ENCODE measurements around the gene TUBA3E.
"Not testable (repeated sequence)": the region's sequence is repeated elsewhere in the genome, so short reads cannot be mapped to it uniquely, and the experiment has no call there.

TUBA3E gene

DNA sequence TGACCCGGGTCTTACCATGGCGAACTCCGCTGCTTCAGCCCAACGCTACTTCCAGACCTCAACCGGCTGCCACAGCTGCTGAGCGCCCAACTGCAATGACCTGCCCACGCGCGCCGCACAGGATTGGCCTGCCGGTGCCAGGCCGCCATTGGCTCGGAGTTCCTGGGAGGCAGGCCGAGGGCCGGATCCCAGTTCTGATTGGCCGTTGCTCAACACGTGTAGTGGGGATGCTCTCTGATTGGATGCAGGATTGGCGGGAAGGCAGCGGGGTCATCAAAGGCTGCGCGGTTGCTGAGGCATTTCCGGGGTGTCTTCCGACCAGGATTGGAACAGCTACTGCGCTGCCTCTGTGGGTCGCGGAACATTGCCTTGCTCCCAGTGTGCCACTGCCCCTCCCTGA lies at the start of gene TUBA3E:
Gene TUBA3E (minus strand): TSS at position 97 of the 400 bp plus-strand sequence. CDS start 79 bp downstream, at position 18.
- DNase-seq, result no peak

GRCh38 chr2:130246430-130246829 lies 48.2 kb upstream of the TUBA3E start:
- no peak for DNase-seq

GRCh38 chr2:130245976-130246375 lies 47.7 kb upstream of the TUBA3E start:
- no peak for DNase-seq

- DNase-seq, result no peak
Measured at GRCh38 chr2:130243359-130243758, 45.1 kb upstream of the TUBA3E start.

DNA sequence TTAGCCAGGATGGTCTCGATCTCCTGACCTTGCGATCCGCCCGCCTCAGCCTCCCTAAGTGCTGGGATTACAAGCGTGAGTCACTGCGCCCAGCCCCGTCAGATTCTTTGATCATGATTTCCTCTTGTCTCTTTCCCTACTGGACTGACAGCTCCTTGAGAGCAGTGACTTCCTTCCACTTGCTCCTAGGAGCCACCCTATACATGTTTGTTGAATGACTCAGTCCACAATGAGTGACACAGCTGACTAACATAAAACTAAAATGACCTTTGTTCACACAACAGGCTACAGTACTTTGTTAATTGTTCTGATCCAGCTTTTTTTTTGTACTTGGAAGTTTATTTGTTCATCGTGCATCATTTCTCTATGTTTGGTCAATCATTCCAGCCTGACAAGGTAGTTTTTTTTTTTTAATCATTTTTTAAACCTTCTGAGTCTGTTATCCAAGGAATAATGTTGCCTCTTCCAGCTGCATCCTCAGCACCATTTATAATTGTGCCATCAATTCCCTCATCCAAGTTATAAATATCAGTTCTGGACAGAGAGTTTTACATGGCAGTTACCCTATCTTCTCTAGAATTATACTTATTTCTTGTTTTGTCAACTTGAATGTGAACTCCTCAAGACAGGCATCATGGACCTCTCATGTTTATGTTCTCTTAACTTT lies 42.9 kb upstream of the TUBA3E start:
- peak; percentile 64 for DNase-seq

DNA sequence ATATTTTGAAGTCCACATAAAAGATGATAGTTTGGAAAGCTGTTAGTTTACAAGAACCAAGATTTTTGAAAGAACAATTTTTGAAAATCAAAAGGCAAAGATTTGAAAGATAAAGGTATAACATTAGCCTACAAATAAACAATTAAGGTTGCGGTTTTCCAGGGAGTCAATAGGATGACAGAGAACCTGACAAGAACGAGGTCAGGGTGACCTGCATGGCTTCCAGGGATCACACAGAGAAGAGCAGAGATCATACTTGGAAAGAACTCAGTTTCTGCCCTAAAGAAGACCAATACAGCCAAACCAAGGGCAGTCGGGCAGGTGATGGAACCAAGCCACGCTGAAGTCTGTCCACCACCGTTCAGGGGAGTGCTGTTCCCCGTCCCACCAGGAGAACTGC lies 41.3 kb upstream of the TUBA3E start:
- not testable (repeated sequence) for DNase-seq

GRCh38 chr2:130233066-130233465 lies 34.8 kb upstream of the TUBA3E start:
- not testable (repeated sequence) for DNase-seq

- no peak for DNase-seq
Measured at GRCh38 chr2:130231656-130232055, 33.4 kb upstream of the TUBA3E start.

- not testable (repeated sequence) for DNase-seq
Measured at GRCh38 chr2:130230907-130231306, 32.7 kb upstream of the TUBA3E start.

- not testable (repeated sequence) for DNase-seq
Measured at GRCh38 chr2:130230376-130230775, 32.1 kb upstream of the TUBA3E start.

GRCh38 chr2:130229161-130229510 lies 30.9 kb upstream of the TUBA3E start:
- DNase-seq, result not testable (repeated sequence)

DNA sequence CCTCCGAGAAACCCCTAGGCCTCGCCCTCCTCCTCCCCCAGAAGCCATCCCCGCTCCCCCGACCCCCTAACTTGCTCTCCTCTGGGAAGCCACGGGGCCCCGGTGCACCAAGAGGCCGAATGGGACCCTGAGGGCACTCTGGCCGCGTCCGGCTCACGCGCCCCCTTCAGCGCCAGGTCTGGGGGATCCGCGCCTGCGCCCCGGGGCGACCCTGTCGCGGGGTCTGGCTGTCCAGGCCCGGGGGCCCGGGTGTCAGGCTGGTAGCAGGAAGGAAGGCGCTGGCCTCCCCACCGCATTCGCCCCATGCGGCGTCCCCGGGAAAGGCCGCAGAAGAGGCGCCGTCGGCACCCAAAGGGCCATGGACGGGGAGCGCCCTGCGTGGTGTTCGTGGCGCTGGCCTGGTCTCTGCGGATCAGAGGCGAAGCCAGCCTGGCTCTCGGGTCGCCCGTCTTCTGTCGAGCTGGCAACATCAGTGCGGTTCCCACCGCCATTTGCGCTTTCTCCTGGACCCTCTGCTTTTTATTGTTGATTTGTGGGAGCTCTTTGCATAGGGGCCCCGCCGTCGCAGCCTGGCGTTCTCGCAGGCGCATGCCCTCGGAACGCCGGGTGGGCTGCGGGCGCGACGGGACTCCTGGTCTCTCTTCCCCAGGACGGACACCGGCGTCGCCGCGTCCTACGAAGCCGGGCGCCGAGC lies 30.4 kb upstream of the TUBA3E start:
- not testable (repeated sequence) for DNase-seq

- not testable (repeated sequence) for DNase-seq
Measured at GRCh38 chr2:130228005-130228404, 29.8 kb upstream of the TUBA3E start.

DNA sequence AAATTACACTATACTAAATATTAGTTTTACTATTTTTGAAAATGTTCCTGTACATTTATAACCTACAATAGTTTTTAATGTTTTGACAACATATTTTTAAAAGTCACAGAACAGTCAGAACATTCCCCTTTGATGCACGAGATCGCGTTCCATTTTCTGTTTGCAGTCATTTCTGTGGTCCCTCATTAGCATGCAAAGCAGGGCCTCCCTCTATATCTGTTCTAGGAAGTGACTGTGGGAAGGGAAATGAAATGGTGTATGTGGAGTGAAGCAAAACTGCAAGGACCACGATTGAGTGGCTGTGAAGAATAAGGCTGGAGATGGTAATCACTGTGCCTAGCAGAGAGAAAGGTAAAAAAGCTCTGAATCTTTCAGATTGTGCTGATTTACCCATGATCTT lies 24.3 kb upstream of the TUBA3E start:
- DNase-seq, result not testable (repeated sequence)

DNA sequence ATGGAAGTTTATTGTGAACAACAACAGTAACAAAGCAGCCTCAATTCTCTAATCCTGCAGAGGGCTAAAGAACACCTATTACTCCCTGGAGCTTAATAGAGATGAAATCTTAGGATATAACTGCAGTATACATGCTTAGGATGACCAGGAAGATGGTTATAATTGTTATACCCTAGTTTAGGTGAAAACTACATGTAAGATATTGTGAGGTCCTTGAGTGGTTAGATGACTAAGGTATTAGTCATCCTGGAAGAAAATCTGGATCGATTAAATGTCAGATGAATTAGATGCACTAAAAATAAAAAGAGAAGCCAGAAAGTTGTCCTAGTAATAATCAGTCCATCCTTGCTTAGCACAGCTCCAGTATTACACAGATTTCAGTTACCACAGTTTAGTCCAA lies 22.3 kb upstream of the TUBA3E start:
- not testable (repeated sequence) for DNase-seq

DNA sequence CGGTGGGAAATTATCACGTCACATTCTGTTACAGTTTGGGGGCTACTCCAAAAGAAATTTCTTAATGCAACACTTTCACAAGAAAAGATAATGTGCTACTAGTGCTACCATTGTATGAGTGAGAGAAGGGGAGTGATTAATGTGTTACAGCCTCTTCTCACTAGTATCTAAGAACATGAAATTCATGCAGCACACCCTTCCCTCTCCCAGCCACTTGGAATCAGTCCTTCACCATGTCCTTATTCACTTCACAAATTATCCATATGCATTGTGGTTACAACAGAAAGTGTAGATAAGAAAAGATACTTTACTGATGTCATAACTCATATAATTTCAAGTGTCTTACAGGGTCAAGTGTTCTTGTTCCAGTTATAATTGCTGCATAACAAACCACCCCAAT lies 20.9 kb upstream of the TUBA3E start:
- not testable (repeated sequence) for DNase-seq

GRCh38 chr2:130207051-130207450 lies 8.8 kb upstream of the TUBA3E start:
- not testable (repeated sequence) for DNase-seq

- not testable (repeated sequence) for DNase-seq
Measured at GRCh38 chr2:130203150-130203549, 4.9 kb upstream of the TUBA3E start.

DNA sequence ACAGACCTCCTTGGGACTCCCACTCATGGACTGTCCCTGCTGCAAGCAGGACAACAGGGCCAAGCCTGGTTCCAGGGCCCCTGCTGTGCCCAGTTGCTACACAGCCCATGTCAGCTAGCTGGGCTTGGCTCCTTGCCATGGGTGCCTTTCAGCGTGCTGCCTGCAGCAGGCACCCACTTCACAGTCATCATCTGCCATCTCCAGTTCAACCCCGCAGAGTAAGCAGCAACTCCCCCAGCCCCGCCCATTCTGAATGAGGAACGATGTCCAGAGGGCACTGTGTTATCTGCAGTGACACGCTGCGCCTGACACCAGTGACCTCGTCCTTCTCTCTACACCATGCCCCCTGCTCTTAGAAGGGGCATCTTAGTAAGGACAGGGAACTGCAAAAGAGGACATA lies 4.3 kb upstream of the TUBA3E start:
- DNase-seq, result not testable (repeated sequence)

- not testable (repeated sequence) for DNase-seq
Measured at GRCh38 chr2:130196052-130196451, 2.2 kb downstream of the TUBA3E start.

GRCh38 chr2:130195089-130195635 lies 3.1 kb downstream of the TUBA3E start:
- not testable (repeated sequence) for DNase-seq

GRCh38 chr2:130193824-130194223 lies 4.4 kb downstream of the TUBA3E start:
- DNase-seq, result not testable (repeated sequence)

- not testable (repeated sequence) for DNase-seq
Measured at GRCh38 chr2:130192451-130192850, 5.8 kb downstream of the TUBA3E start.

DNA sequence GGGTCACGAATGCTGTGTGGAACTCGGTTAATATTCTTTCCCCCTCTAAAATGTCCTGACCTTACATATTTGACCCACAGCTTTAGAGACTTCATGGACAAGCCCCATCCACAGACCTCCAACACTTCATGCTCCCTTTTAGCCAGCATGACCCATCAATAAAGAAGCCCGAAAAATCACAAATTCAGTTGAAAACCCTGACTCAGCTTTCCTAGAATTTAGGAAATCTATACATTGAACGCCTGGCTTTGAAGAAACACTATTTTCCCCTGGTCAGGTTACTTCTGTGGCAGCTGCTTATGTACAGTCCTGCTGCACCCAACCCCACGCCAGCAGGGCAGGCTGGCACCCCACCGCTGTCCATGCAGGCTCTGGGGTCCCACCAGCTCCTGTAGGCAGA lies 6.9 kb downstream of the TUBA3E start:
- DNase-seq, result not testable (repeated sequence)
